ENCODE measurements around the gene RHPN2. TPM values are rescaled to one million over a fixed set of nuclear protein-coding genes. Genes with fewer than 3 reads are reported as not detected.

Gene RHPN2
- total and polyA plus RNA-seq, 2 of the 13 experiments (the other 11 are each of a cell fraction or from before 2014, with no cell fraction given): 20.3 to 48.0 TPM

DNA sequence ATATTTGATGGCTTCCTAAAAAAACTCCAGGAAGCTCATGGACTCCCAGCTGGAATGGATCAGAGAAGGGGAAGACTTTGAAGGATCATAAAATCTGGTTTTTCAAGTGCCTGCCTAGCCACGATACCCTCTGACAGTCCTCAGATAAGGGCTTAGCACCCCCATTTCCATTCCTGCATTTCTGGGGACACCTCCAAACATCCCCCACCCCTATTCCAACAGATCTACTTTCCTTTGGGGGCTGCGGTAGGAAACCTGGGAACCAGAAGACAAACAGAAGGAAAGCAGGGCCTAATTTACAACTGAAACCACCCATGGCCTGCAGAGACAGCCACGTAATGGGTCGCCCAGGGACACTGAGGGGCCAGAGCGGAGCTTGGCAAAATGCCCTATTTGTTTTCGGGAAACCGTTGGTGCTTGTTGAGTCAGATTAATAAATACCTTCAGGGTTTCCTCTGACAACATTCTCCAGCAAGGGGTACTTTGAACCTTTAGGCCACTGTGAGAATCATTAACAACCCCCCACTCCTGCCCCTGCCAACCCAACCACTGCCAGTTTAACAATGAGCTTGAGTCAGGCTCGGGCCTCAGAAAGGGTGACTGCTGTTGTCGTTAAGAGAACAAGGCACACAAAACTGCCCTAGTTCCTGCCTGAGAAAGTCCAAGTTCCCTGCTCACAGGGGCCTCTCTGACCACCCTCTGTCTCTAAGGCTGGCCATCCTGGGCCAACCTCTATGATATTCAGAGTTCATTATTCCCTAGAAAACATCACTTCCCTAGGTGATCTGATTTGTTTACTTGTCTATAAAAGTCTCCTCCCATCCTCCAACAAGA, 23.5 kb downstream of the RHPN2 start (continued):
- TF ChIP-seq, protein P1, sequence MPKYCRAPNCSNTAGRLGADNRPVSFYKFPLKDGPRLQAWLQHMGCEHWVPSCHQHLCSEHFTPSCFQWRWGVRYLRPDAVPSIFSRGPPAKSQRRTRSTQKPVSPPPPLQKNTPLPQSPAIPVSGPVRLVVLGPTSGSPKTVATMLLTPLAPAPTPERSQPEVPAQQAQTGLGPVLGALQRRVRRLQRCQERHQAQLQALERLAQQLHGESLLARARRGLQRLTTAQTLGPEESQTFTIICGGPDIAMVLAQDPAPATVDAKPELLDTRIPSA (CRISPR knock-in tag; IDR thresholded peaks at IDR 0.05; ENCODE audit: borderline replicate concordance): no peak; the same call in 1 of the 2 replicates
- TF ChIP-seq SIN3A (IDR thresholded peaks at IDR 0.05; ENCODE audit: borderline replicate concordance, low read depth, low read length): peak; percentile 78; the same call in 1 of the 2 replicates
- TF ChIP-seq FOXA1 (IDR thresholded peaks at IDR 0.05): no peak
- peak; percentile 60 for TF ChIP-seq FOXA1 (CRISPR knock-in tag; IDR thresholded peaks at IDR 0.05)
- no peak; the same call in 1 of the 2 replicates for TF ChIP-seq TAF1 (CRISPR knock-in tag; IDR thresholded peaks at IDR 0.05)
- TF ChIP-seq ZNF556 (CRISPR knock-in tag; IDR thresholded peaks at IDR 0.05; ENCODE audit: borderline replicate concordance): peak; percentile 89; the same call in 1 of the 2 replicates
- TF ChIP-seq, protein P2, sequence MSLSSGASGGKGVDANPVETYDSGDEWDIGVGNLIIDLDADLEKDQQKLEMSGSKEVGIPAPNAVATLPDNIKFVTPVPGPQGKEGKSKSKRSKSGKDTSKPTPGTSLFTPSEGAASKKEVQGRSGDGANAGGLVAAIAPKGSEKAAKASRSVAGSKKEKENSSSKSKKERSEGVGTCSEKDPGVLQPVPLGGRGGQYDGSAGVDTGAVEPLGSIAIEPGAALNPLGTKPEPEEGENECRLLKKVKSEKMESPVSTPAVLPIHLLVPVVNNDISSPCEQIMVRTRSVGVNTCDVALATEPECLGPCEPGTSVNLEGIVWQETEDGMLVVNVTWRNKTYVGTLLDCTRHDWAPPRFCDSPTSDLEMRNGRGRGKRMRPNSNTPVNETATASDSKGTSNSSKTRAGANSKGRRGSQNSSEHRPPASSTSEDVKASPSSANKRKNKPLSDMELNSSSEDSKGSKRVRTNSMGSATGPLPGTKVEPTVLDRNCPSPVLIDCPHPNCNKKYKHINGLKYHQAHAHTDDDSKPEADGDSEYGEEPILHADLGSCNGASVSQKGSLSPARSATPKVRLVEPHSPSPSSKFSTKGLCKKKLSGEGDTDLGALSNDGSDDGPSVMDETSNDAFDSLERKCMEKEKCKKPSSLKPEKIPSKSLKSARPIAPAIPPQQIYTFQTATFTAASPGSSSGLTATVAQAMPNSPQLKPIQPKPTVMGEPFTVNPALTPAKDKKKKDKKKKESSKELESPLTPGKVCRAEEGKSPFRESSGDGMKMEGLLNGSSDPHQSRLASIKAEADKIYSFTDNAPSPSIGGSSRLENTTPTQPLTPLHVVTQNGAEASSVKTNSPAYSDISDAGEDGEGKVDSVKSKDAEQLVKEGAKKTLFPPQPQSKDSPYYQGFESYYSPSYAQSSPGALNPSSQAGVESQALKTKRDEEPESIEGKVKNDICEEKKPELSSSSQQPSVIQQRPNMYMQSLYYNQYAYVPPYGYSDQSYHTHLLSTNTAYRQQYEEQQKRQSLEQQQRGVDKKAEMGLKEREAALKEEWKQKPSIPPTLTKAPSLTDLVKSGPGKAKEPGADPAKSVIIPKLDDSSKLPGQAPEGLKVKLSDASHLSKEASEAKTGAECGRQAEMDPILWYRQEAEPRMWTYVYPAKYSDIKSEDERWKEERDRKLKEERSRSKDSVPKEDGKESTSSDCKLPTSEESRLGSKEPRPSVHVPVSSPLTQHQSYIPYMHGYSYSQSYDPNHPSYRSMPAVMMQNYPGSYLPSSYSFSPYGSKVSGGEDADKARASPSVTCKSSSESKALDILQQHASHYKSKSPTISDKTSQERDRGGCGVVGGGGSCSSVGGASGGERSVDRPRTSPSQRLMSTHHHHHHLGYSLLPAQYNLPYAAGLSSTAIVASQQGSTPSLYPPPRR (CRISPR knock-in tag; IDR thresholded peaks at IDR 0.05; ENCODE audit: borderline replicate concordance): peak; percentile 88
- TF ChIP-seq ZNF878 (CRISPR knock-in tag; IDR thresholded peaks at IDR 0.05): peak; percentile 64; the same call in 1 of the 2 replicates
- peak; percentile 77 for TF ChIP-seq ZMYM3 (CRISPR knock-in tag; IDR thresholded peaks at IDR 0.05)
- TF ChIP-seq ZNF788 (CRISPR knock-in tag; IDR thresholded peaks at IDR 0.05; ENCODE audit: borderline replicate concordance): peak; percentile 53; the same call in 1 of the 2 replicates
- TF ChIP-seq AGO1 (IDR thresholded peaks at IDR 0.05; ENCODE audit: low read depth, low read length, poor library complexity, severe bottlenecking): no peak
- TF ChIP-seq STAG1 (CRISPR knock-in tag; IDR thresholded peaks at IDR 0.05): peak; percentile 14; the same call in 1 of the 2 replicates
- no peak for TF ChIP-seq ZNF382 (CRISPR knock-in tag; IDR thresholded peaks at IDR 0.05; ENCODE audit: borderline replicate concordance)
- TF ChIP-seq BHLHE40 (IDR thresholded peaks at IDR 0.05; ENCODE audit: low read length): peak; percentile 29
- TF ChIP-seq ZNF607 (CRISPR knock-in tag; IDR thresholded peaks at IDR 0.05; ENCODE audit: borderline replicate concordance): peak; percentile 52; the same call in 1 of the 2 replicates
- peak; percentile 83; the same call in 1 of the 2 replicates for TF ChIP-seq HIVEP1 (CRISPR knock-in tag; IDR thresholded peaks at IDR 0.05)
- TF ChIP-seq, protein P3, sequence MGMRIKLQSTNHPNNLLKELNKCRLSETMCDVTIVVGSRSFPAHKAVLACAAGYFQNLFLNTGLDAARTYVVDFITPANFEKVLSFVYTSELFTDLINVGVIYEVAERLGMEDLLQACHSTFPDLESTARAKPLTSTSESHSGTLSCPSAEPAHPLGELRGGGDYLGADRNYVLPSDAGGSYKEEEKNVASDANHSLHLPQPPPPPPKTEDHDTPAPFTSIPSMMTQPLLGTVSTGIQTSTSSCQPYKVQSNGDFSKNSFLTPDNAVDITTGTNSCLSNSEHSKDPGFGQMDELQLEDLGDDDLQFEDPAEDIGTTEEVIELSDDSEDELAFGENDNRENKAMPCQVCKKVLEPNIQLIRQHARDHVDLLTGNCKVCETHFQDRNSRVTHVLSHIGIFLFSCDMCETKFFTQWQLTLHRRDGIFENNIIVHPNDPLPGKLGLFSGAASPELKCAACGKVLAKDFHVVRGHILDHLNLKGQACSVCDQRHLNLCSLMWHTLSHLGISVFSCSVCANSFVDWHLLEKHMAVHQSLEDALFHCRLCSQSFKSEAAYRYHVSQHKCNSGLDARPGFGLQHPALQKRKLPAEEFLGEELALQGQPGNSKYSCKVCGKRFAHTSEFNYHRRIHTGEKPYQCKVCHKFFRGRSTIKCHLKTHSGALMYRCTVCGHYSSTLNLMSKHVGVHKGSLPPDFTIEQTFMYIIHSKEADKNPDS (CRISPR knock-in tag; IDR thresholded peaks at IDR 0.05): peak; percentile 75; the same call in 1 of the 2 replicates
- TF ChIP-seq ZNF761 (CRISPR knock-in tag; conservative IDR thresholded peaks at IDR 0.05): peak; percentile 86; the same call in 1 of the 2 replicates
- peak; percentile 41 for TF ChIP-seq SPEN (CRISPR knock-in tag; IDR thresholded peaks at IDR 0.05; ENCODE audit: low read depth)

All from HepG2 (cell line).